ENCODE measurements around the gene CTIF. TPM values are rescaled to one million over a fixed set of nuclear protein-coding genes. Genes with fewer than 3 reads are reported as not detected.

CTIF gene
- total RNA-seq, 3 donors from 2014 or later, result 4.3 to 5.3 (median 4.6) TPM

- no peak for DNase-seq
Measured at GRCh38 chr18:48735080-48735676, 196.3 kb downstream of the CTIF start.

GRCh38 chr18:48735681-48736255 is 196.9 kb downstream of the CTIF start:
- Mint-ChIP-seq H3K27me3 (ENCODE audit: low read depth) (no peaks in the 10 kb centered on the region), H3K4me3 (no peak overlapping the region), H3K4me1 (ENCODE audit: low read depth) (peaks cover 5% of the 10 kb centered on the region), H3K9me3 (no peaks in the 10 kb centered on the region), H3K36me3 (ENCODE audit: insufficient read depth) (no peaks in the 10 kb centered on the region)
- no peak for DNase-seq
- no peak for ATAC-seq

More at GRCh38 chr18:48735080-48735676, 196.3 kb downstream of the CTIF start:
- no peak for ATAC-seq
- Mint-ChIP-seq H3K36me3 (ENCODE audit: insufficient read depth) (no peaks in the 10 kb centered on the region), H3K4me1 (ENCODE audit: low read depth) (peaks cover 5% of the 10 kb centered on the region), H3K9me3 (no peaks in the 10 kb centered on the region), H3K4me3 (no peak overlapping the region), H3K27me3 (ENCODE audit: low read depth) (no peaks in the 10 kb centered on the region)

GRCh38 chr18:48736321-48737260 is 197.8 kb downstream of the CTIF start:
- H3K4me1 Mint-ChIP-seq (ENCODE audit: low read depth), result peaks cover 5% of the 10 kb centered on the region

GRCh38 chr18:48739266-48740067 is 200.6 kb downstream of the CTIF start:
- H3K4me3 Mint-ChIP-seq, result no peak overlapping the region
- no peaks in the 10 kb centered on the region for H3K27me3 Mint-ChIP-seq (ENCODE audit: low read depth)
- H3K36me3 Mint-ChIP-seq (ENCODE audit: insufficient read depth), result no peaks in the 10 kb centered on the region
- H3K9me3 Mint-ChIP-seq, result no peaks in the 10 kb centered on the region
- H3K4me1 Mint-ChIP-seq (ENCODE audit: low read depth), result peaks cover 5% of the 10 kb centered on the region
- DNase-seq, result no peak
- no peak for ATAC-seq

More at GRCh38 chr18:48736321-48737260, 197.8 kb downstream of the CTIF start:
- Mint-ChIP-seq H3K36me3 (ENCODE audit: insufficient read depth) (no peaks in the 10 kb centered on the region), H3K9me3 (no peaks in the 10 kb centered on the region), H3K4me3 (no peak overlapping the region), H3K27me3 (ENCODE audit: low read depth) (no peaks in the 10 kb centered on the region)
- DNase-seq (no peak), ATAC-seq (no peak)

GRCh38 chr18:48740068-48740440 is 201.2 kb downstream of the CTIF start:
- Mint-ChIP-seq H3K27me3 (ENCODE audit: low read depth) (no peaks in the 10 kb centered on the region), H3K4me1 (ENCODE audit: low read depth) (peaks cover 3% of the 10 kb centered on the region), H3K36me3 (ENCODE audit: insufficient read depth) (no peaks in the 10 kb centered on the region), H3K4me3 (no peak overlapping the region), H3K9me3 (no peaks in the 10 kb centered on the region)
- DNase-seq (no peak), ATAC-seq (no peak)

GRCh38 chr18:48740851-48741485 is 202.1 kb downstream of the CTIF start:
- H3K27me3 Mint-ChIP-seq (ENCODE audit: low read depth), result no peaks in the 10 kb centered on the region
- ATAC-seq (no peak), DNase-seq (no peak)
- H3K9me3 Mint-ChIP-seq, result no peaks in the 10 kb centered on the region
- no peaks in the 10 kb centered on the region for H3K4me1 Mint-ChIP-seq (ENCODE audit: low read depth)
- H3K4me3 Mint-ChIP-seq, result no peak overlapping the region
- no peaks in the 10 kb centered on the region for H3K36me3 Mint-ChIP-seq (ENCODE audit: insufficient read depth)

GRCh38 chr18:48741866-48742265 is 203.0 kb downstream of the CTIF start:
- ATAC-seq, result no peak
- Mint-ChIP-seq H3K36me3 (ENCODE audit: insufficient read depth) (no peaks in the 10 kb centered on the region), H3K9me3 (no peaks in the 10 kb centered on the region), H3K4me3 (no peak overlapping the region), H3K4me1 (ENCODE audit: low read depth) (no peaks in the 10 kb centered on the region), H3K27me3 (ENCODE audit: low read depth) (no peaks in the 10 kb centered on the region)
- DNase-seq, result no peak

GRCh38 chr18:48742304-48742703 is 203.5 kb downstream of the CTIF start:
- Mint-ChIP-seq H3K36me3 (ENCODE audit: insufficient read depth) (no peaks in the 10 kb centered on the region), H3K4me3 (no peak overlapping the region), H3K4me1 (ENCODE audit: low read depth) (no peaks in the 10 kb centered on the region), H3K27me3 (ENCODE audit: low read depth) (no peaks in the 10 kb centered on the region), H3K9me3 (no peaks in the 10 kb centered on the region)
- DNase-seq (no peak), ATAC-seq (no peak)

GRCh38 chr18:48742706-48743475 is 204.1 kb downstream of the CTIF start:
- no peak for DNase-seq
- no peaks in the 10 kb centered on the region for H3K27me3 Mint-ChIP-seq (ENCODE audit: low read depth)
- no peaks in the 10 kb centered on the region for H3K36me3 Mint-ChIP-seq (ENCODE audit: insufficient read depth)
- H3K9me3 Mint-ChIP-seq, result no peaks in the 10 kb centered on the region
- H3K4me1 Mint-ChIP-seq (ENCODE audit: low read depth), result no peaks in the 10 kb centered on the region
- ATAC-seq, result no peak
- no peak overlapping the region for H3K4me3 Mint-ChIP-seq

GRCh38 chr18:48743886-48744285 is 205.1 kb downstream of the CTIF start:
- ATAC-seq (no peak), DNase-seq (no peak)
- no peaks in the 10 kb centered on the region for H3K27me3 Mint-ChIP-seq (ENCODE audit: low read depth)
- H3K9me3 Mint-ChIP-seq, result no peaks in the 10 kb centered on the region
- no peaks in the 10 kb centered on the region for H3K4me1 Mint-ChIP-seq (ENCODE audit: low read depth)
- H3K4me3 Mint-ChIP-seq, result no peak overlapping the region
- no peaks in the 10 kb centered on the region for H3K36me3 Mint-ChIP-seq (ENCODE audit: insufficient read depth)

- ATAC-seq, result no peak
- no peaks in the 10 kb centered on the region for H3K4me1 Mint-ChIP-seq (ENCODE audit: low read depth)
- no peak for DNase-seq
- no peak overlapping the region for H3K4me3 Mint-ChIP-seq
- no peaks in the 10 kb centered on the region for H3K36me3 Mint-ChIP-seq (ENCODE audit: insufficient read depth)
- no peaks in the 10 kb centered on the region for H3K27me3 Mint-ChIP-seq (ENCODE audit: low read depth)
- H3K9me3 Mint-ChIP-seq, result no peaks in the 10 kb centered on the region
Measured at GRCh38 chr18:48745293-48745692, 206.5 kb downstream of the CTIF start.

- H3K4me3 Mint-ChIP-seq, result no peak overlapping the region
- H3K4me1 Mint-ChIP-seq (ENCODE audit: low read depth), result no peaks in the 10 kb centered on the region
- no peaks in the 10 kb centered on the region for H3K9me3 Mint-ChIP-seq
- DNase-seq (no peak), ATAC-seq (no peak)
- H3K36me3 Mint-ChIP-seq (ENCODE audit: insufficient read depth), result no peaks in the 10 kb centered on the region
- H3K27me3 Mint-ChIP-seq (ENCODE audit: low read depth), result no peaks in the 10 kb centered on the region
Measured at GRCh38 chr18:48749768-48750167, 210.9 kb downstream of the CTIF start.

GRCh38 chr18:48750485-48751175 is 211.8 kb downstream of the CTIF start:
- ATAC-seq, result no peak
- Mint-ChIP-seq H3K9me3 (no peaks in the 10 kb centered on the region), H3K27me3 (ENCODE audit: low read depth) (no peaks in the 10 kb centered on the region), H3K36me3 (ENCODE audit: insufficient read depth) (no peaks in the 10 kb centered on the region), H3K4me3 (no peak overlapping the region), H3K4me1 (ENCODE audit: low read depth) (no peaks in the 10 kb centered on the region)
- no peak for DNase-seq
